ENCODE measurements around the gene RC3H2. TPM values are rescaled to one million over a fixed set of nuclear protein-coding genes. Genes with fewer than 3 reads are reported as not detected.

Gene RC3H2
- total RNA-seq, 1 experiment from 2014 or later = 37.5 TPM

DNA sequence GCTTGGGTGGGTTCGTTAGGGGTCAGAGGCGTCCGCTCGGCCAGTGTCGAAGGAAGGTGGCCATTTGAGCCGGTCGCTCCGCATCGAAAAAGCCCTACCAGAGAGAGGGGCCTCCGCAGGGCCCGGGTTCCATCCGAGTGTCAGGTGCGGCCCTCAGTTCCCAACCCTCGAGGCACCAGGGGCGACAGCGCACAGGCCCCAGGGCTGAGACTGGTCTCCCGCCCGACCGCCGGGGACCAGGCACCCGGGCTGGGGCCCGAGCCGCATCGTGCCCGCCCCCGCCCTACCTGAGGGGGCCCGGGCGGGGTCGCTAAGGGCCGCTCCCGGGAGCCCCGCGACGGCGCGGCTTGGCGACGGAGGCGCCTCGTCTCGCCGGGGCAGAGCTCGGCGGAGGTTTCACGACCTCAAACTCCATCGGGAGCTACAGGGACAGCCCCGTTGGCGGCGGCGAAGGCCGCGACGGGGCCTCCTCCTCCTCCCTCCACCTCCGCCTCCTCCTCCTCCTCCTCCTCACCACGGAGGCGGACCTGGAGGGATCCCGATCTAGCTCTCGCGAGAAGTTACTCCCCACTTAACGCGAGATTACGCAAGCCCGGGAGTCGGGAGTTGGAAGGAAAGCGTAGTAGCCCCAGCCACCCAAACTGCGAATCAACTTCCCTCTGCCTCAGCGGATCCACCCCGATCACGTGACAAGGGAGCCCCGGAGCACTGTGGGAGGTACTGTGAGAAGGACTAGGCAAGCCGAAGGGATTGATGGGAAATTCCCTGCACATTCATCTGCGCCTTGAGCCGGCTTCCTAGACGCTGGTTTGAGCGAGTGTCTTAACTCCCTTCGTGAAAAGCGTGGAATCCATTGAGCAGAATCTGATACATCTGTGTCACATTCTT is at the start of gene RC3H2 (continued):
- TF ChIP-seq TEAD1 (CRISPR knock-in tag; IDR thresholded peaks at IDR 0.05) (peak; percentile 92; the same call in 1 of the 2 replicates), ETV6 (CRISPR knock-in tag; IDR thresholded peaks at IDR 0.05) (peak; percentile 79), IRF1 (CRISPR knock-in tag; IDR thresholded peaks at IDR 0.05) (no peak), MXD4 (CRISPR knock-in tag; IDR thresholded peaks at IDR 0.05; ENCODE audit: borderline replicate concordance) (no peak), E2F5 (CRISPR knock-in tag; IDR thresholded peaks at IDR 0.05) (no peak), ZNF263 (CRISPR knock-in tag; IDR thresholded peaks at IDR 0.05; ENCODE audit: low read depth) (peak; percentile 89), CBFB (CRISPR knock-in tag; IDR thresholded peaks at IDR 0.05; ENCODE audit: low read depth) (no peak), JAZF1 (CRISPR knock-in tag; IDR thresholded peaks at IDR 0.05) (no peak), ZNF416 (CRISPR knock-in tag; IDR thresholded peaks at IDR 0.05) (no peak), ZNF671 (CRISPR knock-in tag; IDR thresholded peaks at IDR 0.05) (0 out of 2 replicates have a peak, but pooled peaks have one; percentile 13), NR3C1 (CRISPR knock-in tag; conservative IDR thresholded peaks at IDR 0.05; ENCODE audit: low read depth) (no peak), GRHL2 (CRISPR knock-in tag; IDR thresholded peaks at IDR 0.05; ENCODE audit: insufficient replicate concordance, severe bottlenecking) (no peak), FOXK1 (CRISPR knock-in tag; IDR thresholded peaks at IDR 0.05) (no peak), NR1H2 (CRISPR knock-in tag; IDR thresholded peaks at IDR 0.05) (no peak), RELA (CRISPR knock-in tag; IDR thresholded peaks at IDR 0.05; ENCODE audit: borderline replicate concordance) (no peak), ZNF396 (CRISPR knock-in tag; IDR thresholded peaks at IDR 0.05; ENCODE audit: borderline replicate concordance) (no peak)
- TF ChIP-seq, protein P1, sequence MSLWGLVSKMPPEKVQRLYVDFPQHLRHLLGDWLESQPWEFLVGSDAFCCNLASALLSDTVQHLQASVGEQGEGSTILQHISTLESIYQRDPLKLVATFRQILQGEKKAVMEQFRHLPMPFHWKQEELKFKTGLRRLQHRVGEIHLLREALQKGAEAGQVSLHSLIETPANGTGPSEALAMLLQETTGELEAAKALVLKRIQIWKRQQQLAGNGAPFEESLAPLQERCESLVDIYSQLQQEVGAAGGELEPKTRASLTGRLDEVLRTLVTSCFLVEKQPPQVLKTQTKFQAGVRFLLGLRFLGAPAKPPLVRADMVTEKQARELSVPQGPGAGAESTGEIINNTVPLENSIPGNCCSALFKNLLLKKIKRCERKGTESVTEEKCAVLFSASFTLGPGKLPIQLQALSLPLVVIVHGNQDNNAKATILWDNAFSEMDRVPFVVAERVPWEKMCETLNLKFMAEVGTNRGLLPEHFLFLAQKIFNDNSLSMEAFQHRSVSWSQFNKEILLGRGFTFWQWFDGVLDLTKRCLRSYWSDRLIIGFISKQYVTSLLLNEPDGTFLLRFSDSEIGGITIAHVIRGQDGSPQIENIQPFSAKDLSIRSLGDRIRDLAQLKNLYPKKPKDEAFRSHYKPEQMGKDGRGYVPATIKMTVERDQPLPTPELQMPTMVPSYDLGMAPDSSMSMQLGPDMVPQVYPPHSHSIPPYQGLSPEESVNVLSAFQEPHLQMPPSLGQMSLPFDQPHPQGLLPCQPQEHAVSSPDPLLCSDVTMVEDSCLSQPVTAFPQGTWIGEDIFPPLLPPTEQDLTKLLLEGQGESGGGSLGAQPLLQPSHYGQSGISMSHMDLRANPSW (CRISPR knock-in tag; conservative IDR thresholded peaks at IDR 0.05; ENCODE audit: low read depth) = no peak
- TF ChIP-seq, protein P2, sequence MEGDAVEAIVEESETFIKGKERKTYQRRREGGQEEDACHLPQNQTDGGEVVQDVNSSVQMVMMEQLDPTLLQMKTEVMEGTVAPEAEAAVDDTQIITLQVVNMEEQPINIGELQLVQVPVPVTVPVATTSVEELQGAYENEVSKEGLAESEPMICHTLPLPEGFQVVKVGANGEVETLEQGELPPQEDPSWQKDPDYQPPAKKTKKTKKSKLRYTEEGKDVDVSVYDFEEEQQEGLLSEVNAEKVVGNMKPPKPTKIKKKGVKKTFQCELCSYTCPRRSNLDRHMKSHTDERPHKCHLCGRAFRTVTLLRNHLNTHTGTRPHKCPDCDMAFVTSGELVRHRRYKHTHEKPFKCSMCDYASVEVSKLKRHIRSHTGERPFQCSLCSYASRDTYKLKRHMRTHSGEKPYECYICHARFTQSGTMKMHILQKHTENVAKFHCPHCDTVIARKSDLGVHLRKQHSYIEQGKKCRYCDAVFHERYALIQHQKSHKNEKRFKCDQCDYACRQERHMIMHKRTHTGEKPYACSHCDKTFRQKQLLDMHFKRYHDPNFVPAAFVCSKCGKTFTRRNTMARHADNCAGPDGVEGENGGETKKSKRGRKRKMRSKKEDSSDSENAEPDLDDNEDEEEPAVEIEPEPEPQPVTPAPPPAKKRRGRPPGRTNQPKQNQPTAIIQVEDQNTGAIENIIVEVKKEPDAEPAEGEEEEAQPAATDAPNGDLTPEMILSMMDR (IDR thresholded peaks at IDR 0.05) = no peak
- TF ChIP-seq, protein P3, sequence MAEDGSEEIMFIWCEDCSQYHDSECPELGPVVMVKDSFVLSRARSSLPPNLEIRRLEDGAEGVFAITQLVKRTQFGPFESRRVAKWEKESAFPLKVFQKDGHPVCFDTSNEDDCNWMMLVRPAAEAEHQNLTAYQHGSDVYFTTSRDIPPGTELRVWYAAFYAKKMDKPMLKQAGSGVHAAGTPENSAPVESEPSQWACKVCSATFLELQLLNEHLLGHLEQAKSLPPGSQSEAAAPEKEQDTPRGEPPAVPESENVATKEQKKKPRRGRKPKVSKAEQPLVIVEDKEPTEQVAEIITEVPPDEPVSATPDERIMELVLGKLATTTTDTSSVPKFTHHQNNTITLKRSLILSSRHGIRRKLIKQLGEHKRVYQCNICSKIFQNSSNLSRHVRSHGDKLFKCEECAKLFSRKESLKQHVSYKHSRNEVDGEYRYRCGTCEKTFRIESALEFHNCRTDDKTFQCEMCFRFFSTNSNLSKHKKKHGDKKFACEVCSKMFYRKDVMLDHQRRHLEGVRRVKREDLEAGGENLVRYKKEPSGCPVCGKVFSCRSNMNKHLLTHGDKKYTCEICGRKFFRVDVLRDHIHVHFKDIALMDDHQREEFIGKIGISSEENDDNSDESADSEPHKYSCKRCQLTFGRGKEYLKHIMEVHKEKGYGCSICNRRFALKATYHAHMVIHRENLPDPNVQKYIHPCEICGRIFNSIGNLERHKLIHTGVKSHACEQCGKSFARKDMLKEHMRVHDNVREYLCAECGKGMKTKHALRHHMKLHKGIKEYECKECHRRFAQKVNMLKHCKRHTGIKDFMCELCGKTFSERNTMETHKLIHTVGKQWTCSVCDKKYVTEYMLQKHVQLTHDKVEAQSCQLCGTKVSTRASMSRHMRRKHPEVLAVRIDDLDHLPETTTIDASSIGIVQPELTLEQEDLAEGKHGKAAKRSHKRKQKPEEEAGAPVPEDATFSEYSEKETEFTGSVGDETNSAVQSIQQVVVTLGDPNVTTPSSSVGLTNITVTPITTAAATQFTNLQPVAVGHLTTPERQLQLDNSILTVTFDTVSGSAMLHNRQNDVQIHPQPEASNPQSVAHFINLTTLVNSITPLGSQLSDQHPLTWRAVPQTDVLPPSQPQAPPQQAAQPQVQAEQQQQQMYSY (CRISPR knock-in tag; IDR thresholded peaks at IDR 0.05) = no peak

All from WTC11 (cell line).